AG20443 (cell line): ENCODE measurements around the gene ATP6AP1.
"Not testable (repeated sequence)": the region's sequence is repeated elsewhere in the genome, so short reads cannot be mapped to it uniquely, and the experiment has no call there.

ENCODE experiments used
- DNase-seq: peaks from one replicate; pipeline ENCODE4 v3.0.0; 2012; ENCODE audit warnings: low spot score, mixed read lengths

The ATP6AP1 gene, protein sequence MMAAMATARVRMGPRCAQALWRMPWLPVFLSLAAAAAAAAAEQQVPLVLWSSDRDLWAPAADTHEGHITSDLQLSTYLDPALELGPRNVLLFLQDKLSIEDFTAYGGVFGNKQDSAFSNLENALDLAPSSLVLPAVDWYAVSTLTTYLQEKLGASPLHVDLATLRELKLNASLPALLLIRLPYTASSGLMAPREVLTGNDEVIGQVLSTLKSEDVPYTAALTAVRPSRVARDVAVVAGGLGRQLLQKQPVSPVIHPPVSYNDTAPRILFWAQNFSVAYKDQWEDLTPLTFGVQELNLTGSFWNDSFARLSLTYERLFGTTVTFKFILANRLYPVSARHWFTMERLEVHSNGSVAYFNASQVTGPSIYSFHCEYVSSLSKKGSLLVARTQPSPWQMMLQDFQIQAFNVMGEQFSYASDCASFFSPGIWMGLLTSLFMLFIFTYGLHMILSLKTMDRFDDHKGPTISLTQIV

DNA sequence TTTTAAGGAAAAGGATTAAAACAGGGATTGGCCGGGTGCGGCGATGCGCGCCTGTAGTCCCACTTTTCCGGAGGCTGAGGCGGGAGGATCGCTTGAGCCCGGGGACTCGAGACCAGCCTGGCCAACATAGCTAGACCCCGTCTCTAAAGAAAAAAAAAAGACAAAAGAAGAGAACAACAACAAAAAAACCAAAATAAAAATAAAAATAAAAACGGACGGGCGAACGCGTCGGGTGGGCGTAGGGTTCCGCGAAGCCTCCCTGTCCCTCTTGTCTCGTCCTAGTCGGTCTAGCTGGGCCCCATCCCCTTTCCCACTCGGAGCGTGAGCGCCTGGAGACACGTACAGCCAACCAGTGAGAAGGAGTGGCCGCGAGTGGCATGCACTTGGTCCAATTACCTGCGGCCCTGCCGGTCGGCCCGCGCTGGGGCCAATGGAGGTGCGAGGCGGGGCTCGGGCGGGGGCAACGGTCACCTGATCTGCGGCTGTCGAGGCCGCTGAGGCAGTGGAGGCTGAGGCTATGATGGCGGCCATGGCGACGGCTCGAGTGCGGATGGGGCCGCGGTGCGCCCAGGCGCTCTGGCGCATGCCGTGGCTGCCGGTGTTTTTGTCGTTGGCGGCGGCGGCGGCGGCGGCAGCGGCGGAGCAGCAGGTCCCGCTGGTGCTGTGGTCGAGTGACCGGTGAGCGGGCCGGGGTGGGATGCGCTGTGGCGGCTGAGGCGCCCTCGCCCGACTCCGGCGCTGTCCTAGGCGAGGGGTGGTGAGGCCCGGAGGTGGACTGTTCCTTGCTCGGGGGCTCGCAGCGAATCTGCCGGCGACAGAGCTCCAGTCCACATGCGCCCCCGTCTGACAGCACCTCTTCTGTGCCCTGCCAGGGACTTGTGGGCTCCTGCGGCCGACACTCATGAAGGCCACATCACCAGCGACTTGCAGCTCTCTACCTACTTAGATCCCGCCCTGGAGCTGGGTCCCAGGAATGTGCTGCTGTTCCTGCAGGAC is at the start of gene ATP6AP1:
ATP6AP1 (plus strand) TSS at position 502 of the 996 bp plus-strand sequence; CDS start at position 518, 16 bp downstream.
- DNase-seq = peak; percentile 90

DNA sequence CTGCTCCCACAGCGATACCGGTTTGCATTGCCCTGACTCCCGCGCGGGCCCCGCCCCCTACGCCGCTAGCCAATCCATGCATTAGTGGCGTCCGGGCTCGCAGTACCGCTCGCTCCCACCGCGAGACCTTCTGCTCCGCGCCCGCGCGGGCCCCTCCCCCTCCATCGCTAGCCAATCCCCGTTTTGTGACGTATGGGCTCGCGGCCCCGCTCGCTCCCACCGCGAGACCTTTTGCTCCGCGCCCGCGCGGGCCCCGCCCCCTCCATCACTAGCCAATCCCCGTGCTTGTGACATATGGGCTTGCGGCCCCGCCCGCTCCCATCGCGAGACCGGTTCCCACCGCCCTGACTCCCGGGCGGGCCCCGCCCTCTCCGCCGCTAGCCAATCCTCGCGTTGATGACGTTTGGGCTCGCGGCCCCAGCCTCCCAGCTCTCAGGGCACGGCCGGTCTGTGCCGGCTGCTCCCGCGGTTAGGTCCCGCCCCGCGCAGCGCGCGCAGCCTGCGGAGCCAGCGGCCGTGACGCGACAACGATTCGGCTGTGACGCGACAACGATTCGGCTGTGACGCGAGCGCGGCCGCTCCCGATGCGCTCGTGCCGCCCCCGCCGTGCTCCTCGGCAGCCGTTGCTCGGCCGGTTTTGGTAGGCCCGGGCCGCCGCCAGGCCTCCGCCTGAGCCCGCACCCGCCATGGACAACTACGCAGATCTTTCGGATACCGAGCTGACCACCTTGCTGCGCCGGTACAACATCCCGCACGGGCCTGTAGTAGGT is 49.5 kb upstream of the ATP6AP1 start, which contains the start of gene EMD:
EMD (plus strand) TSS at position 497 of the 770 bp plus-strand sequence; CDS start at position 687, 190 bp downstream.
- DNase-seq = peak; percentile 84

DNA sequence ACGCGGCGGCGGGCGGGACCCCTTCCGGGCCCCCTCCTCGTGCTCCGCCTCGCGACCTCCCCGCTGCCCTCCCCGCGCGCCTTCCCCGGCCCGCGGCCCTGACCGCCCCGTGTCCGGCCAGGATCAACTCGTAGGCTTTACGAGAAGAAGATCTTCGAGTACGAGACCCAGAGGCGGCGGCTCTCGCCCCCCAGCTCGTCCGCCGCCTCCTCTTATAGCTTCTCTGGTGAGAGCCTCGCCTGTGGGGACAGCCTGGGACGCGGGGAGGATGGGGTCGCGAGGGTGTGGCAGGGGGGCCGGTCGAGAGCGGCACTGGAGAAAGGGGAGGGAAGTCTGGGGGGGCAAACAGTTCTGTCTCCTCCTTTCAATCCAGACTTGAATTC is 48.9 kb upstream of the ATP6AP1 start:
- DNase-seq = no peak

DNA sequence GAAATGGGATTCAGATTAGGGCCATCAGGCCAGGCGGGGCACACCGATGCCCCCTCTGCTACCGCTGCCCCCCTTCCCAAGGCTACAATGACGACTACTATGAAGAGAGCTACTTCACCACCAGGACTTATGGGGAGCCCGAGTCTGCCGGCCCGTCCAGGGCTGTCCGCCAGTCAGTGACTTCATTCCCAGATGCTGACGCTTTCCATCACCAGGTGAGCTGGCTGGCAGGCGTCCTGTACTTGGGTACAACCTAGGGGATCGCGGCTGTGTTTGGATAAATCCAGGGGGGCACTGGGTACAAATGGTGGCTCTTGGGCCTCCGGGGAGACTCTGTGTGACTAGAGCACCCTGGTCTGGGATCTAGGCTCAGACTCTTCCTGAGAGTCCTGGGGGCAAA is 48.3 kb upstream of the ATP6AP1 start:
- DNase-seq = no peak

DNA sequence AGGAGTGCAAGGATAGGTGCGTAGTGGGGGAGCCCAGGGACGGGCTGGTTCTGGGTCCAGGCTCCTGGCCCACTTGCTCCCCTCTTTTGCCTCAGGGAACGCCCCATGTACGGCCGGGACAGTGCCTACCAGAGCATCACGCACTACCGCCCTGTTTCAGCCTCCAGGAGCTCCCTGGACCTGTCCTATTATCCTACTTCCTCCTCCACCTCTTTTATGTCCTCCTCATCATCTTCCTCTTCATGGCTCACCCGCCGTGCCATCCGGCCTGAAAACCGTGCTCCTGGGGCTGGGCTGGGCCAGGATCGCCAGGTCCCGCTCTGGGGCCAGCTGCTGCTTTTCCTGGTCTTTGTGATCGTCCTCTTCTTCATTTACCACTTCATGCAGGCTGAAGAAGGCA is 47.7 kb upstream of the ATP6AP1 start:
- no peak for DNase-seq

DNA sequence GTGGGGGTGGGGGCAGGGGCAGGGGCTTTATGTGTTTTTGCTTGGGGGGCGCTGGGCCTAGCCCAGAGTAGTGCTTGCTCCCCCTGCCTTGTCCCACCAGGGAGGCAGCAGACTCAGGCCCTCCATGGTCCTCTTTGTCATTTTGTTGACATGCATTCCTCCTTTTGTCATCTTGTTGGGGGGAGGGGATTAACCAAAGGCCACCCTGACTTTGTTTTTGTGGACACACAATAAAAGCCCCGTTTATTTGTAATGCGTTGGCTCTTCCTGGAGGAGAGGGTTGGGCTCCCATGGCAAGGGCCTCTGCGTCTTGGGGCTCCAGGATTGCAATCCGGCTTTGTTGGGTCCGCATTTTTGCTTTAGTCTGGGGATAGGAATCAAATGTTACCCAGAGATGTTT is 47.2 kb upstream of the ATP6AP1 start:
- DNase-seq = no peak

DNA sequence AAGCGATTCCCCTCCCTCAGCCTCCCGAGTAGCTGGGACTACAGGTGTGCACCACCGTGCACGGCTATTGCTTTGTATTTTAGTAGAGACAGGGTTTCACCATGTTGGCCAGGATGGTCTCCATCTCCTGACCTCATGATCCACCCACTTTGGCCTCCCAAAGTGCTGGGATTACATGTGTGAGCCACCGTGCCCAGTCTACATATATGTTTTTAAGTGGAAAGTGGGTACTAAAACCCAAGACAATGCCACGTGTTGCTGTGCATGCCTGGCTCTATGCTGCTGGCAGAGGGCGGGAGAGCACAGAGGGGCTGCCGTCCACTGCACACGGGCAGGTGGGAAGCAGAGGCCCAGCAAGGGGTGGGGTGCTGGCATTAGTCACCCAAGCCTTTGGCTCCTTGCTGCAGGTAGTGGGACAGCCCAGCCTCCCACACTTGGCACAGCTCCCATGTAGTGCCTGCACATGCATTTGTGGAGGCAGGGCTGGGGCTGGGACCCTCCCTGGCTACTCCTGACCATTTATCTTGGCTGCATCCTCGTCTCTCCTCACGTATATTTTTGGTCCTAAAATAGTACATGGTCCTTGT is 45.9 kb upstream of the ATP6AP1 start:
- DNase-seq = no peak

DNA sequence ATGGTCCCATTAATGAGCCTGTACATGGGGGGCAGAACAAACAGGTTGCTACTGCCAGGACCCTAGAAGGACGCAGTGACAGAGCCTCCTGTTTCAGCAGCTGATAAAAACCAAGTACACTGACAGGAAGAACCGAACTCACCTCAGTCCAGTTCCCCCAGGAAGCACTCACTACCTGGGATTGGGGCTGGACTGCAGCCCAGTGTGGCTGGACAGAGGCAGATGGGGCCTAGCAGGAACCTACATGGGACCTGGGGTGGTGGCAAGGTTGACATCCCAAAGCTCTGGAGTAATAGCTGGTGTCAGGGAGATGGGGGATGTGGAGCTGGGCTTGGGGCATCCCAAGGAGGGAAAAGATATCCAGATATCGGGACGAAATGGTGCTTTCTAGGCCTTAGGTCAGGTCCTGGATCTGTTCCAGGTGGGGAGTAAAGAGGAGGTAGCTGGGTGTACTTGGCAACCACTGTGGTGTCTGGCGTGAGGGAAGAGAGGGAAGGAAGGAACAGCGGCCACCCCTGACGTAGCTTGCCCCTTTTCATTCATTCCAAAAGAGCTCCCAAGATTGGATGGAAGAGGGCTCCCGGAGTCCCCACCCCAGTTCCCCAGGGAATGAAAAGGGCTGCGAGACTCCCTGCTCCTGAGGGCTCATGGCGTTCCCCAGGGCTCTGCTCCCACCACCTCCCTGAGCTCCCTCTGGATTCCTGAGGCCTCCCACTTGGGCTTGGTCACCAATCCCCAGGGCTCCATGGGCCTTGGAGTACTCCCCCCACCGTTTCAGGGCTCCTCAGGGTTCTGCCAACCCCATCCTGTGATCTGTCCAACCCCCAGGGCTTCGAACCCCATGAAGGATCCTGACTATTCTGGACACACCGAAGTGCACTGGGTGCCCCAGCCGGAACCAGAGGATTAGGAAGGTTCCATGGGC is 44.9 kb upstream of the ATP6AP1 start:
- DNase-seq = no peak

DNA sequence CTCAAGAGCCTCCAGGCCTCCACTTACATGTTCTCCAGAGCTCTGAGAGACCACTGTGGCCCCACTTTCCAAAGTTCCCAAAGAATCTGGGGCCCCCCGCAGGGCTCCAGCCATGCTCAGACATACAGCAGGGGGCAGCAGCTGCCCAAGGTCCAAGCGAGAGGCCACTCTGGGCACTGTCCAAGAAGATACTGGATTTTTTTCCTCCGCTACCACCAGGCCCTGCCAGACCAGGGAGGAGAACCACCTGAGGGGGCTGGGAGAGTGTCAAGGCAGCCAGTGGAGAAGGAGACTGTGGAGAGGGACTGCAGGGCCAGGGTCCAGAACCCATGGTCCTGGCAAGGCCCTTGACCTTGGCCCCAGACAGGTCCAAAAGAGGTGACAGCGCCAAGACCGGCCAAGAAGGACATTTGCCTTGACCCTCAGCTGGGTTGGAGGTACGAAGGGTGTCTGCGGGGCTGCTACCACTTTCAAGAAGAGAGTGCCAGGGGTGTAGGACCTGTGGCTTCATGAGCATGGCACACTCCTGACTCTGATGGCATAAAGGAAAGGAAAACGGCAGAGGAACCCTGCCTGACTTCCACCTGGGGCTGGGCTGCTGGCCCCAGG is 44.1 kb upstream of the ATP6AP1 start:
- no peak for DNase-seq

DNA sequence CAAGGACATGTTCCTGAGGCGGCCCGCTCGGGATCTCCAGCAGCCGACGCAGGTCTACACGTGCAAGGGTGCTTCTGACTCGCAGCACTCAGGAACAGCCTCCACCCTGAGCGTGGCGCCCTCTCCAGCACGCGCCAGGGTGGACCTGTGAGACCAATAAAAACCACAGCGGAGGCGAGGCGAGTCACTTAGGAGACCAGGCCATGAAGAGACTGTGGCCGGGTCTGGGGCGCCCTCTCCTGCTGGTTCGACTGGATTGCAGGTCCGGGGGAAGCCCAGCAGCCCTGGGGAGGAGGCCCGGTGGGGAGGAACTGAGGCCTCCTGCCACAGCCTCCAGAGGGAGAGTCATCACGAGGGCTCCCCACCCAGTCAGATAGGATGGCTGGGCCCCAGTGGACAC is 40.4 kb upstream of the ATP6AP1 start:
- not testable (repeated sequence) for DNase-seq

DNA sequence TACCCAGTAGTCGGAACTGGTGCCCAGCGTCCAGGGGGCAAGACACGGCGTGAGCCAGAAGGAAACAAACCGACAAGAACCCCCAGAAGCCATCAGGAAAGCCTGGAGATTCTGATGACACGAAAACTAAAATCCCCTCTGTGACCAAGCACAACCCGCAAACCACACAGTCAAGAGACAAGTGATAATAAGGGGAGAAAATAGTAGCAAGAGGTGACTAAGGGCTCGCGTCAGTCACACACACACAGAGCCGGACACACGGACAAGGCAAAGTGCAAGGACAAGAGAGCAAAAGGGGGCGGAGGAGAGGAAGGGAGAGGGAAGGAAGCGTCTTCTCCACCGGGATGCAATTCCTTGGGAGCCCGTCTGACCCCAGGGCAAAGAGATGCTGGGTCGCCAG is 39.8 kb upstream of the ATP6AP1 start:
- DNase-seq = not testable (repeated sequence)

DNA sequence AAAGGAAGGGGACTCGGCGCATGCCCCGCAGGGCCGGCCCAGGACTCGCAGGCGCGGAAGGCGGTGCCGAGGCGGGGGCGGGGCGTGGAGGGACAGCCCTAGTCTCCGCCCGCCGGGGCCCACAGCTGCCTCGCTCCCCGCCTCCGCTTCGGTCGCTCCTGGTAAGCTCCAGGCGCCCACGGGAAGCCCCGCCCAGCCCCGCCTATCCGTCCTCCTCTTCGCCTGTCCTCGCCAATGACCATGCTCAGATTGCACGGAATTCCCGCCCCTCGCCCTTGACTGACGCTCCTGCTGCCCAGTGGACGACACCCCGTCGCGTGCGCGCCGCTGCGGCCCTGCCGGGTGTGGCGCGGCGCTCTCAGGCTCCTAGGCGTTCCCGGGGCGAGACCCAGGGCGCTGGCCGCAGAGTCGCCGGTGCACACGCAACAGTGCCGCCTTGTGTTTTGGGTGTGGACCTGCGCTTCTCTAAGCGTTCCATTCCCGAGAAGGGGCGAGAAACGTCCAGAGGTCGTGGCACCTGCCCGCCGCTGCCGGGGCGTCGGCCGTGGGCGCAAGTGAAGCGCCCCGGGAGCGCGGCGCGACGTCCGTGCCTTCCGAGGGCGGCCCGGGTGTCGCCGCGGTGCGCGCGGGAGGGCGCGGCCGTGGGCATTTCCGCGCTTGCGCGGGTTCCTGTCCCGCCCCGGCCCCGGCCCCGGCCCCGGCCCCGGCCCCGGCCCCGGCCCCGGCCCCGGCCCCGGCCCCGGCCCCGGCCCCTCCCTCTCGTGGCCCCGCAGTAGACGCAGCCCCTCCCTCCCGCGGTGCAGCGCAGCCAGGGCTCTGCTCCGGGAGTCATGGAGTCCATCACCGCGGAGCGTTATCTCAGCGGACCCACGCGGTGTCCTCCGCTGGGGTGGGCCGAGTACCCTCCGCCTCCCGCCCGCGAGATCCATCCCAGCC is 38.4 kb upstream of the ATP6AP1 start:
- DNase-seq = not testable (repeated sequence)

DNA sequence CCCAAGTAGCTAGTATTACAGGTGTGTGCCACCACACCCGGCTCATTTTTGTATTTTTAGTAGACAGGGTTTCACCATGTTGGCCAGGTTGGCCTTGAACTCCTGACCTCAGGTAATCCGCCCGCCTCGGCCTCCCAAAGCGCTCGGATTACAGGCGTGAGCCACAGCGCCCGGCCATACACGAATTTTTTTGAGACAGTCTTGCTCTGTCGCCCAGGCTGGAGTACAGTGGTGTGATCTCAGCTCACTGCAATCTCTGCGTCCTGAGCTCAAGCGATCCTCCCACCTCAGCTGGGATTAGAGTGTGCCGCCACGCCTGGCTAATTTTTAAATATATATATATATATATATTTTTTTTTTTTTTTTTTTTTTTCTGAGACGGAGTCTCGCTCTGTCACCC is 32.1 kb upstream of the ATP6AP1 start:
- DNase-seq = not testable (repeated sequence)

DNA sequence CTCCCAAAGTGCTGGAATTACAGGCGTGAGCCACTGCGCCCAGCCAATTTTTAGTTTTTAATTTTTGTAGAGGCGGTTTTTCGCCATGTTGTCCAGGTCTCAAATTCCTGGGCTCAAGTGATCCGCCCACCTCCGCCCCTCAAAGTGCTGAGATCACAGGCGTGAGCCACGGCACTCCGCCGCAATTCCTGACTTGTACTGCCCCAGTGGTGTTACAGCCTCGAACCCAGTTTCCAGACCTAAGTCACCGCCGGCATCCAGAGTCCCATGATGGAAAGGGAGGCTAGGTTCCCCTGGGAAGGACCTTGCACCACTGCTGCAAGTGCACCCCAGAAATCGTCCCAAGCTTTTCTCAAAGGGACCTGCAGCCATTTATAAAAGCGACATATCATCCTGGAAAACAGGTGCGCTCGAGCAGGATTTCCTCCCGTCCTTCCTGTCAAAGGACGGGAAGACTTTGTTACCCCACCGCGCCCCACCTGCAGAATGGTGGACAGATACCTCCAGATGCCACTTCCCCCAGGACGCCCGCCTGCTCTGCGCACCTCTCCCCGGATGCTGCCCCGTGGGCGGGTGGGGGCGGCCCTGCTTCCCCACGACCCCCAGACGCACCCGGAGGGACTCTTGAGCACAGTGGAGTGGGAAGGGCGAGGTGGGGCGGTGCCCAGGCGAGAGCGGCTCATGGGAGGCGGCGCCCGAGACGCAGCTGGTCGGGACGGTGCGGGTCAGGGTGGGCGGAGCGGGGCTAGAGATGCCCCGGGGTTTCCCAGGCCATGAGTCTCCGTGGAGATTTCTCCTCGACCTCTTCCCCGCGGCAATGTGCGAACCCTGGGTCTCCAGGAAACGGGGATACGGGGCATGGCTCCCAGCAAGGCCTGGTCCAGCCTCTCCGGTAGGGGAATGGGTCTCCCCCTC is 31.2 kb upstream of the ATP6AP1 start:
- DNase-seq = peak; percentile 61

DNA sequence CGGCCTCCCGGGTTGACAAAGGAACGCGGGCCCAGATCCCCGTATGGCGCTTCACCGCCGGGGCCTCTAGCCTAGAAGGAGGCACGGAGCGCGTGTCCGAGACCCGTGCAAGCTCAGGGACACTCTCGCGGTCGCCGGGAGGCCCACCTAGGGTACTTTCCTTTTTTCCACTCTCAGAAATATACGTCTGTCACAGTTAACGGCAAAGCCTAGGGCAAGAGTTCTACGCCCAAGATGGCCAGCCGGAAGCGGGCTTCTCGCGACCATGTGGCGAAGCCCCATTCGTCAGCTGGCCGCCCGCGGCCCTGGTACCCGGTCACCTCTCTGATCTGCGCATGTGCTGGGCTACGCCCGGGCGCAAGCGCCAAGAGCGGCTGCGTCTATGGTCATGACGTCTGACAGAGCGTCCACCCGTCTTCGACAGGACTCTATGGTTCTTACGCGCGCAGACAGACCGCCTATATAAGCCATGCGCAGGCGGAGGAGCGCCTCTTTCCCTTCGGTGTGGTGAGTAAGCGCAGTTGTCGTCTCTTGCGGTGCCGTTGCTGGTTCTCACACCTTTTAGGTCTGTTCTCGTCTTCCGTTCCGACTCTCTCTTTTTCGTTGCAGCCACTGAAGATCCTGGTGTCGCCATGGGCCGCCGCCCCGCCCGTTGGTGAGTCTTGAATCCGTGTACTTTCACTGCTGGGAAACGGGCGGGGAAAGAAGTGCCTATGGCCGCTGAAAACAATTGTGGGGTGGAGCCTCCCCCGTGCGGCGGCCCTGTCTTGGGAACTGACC is 30.4 kb upstream of the ATP6AP1 start, which contains the start of gene RPL10:
RPL10 (plus strand) TSS at position 490 of the 780 bp plus-strand sequence; CDS start at position 633, 143 bp downstream.
- peak; percentile 95 for DNase-seq

DNA sequence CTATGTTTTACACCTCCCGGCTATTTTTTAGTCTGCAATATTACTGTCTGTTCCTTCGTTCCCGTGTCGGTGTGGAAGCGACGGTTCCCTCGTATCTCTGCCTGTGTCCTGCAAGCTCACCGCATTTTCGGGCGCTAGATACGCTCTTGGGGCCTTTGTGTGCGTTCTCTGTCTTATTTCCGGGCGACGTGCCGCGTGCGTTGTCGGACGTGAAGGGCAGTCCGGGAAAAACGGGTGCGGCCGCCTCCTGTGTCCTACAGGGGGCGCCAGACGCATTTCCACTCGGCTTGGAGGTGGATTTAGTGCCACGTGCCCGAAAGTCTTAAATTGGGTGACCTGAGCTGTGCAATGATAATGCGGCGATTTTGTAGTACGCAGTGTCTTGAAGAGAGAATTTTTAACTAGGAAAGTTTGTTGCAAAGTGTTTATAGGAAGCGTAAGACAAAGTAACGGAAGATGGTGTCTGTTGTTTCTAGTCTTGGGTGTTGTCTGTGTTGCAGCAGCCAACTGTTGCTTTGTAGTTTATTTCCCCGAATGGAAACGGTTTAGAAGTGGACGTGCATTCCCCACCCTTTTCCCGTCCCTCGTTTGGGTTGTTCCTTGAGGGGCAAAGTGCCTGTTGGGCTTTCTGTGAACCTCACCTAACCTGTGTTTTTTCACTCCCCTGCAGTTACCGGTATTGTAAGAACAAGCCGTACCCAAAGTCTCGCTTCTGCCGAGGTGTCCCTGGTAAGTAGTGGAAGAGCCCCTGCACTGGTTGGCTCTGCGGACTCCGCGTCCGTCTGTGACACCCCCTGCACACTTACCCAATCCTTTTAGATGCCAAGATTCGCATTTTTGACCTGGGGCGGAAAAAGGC is 29.6 kb upstream of the ATP6AP1 start:
- DNase-seq = peak; percentile 43
